ENCODE measurements around the gene FAM221A.

The FAM221A gene

DNA sequence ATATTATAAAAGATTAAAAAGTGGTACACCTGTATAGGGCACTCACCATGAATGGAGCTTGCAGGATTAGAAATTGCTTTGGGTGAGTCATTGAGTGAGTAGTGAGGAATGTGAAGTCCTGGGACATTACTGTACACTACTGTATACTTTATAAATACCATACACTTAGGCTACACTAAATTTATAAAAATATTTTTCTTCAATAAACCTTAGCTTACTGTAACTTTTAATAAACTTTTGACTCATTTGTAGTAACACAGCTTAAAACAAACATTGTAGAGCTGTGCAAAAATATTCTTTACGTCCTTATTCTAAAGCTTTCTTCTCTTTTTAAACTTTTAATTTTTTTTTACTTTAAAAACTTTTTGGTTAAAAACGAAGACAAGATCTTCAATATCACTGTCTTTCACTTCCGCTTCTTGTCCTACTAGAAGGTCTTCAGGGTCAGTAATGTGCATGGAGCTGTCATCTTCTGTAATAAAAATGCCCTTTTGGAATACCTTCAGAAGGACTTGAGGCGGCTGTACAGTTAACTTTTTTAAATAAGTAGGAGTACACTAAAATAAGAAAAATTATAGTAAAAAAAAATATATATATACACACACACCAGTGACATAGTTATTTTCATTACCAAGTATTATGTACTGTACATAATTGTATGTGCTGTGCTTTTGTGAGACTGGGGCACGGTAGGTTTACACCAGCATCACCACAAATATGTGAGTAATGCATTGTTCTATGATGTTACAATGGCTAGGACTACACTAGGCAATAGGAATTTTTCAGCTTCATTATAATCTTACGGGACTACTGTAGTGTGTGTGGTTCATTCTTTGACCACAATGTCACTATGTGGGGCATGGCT, 33.5 kb downstream of the FAM221A start:
- no peak for TF ChIP-seq ELF4 (IDR thresholded peaks at IDR 0.05)
- TF ChIP-seq, protein P1, sequence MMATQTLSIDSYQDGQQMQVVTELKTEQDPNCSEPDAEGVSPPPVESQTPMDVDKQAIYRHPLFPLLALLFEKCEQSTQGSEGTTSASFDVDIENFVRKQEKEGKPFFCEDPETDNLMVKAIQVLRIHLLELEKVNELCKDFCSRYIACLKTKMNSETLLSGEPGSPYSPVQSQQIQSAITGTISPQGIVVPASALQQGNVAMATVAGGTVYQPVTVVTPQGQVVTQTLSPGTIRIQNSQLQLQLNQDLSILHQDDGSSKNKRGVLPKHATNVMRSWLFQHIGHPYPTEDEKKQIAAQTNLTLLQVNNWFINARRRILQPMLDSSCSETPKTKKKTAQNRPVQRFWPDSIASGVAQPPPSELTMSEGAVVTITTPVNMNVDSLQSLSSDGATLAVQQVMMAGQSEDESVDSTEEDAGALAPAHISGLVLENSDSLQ (IDR thresholded peaks at IDR 0.05): no peak
- TF ChIP-seq BHLHE40 (IDR thresholded peaks at IDR 0.05; ENCODE audit: borderline replicate concordance): no peak
- no peak for TF ChIP-seq TARDBP (IDR thresholded peaks at IDR 0.05)
- no peak for TF ChIP-seq FOXA1 (IDR thresholded peaks at IDR 0.05)
- TF ChIP-seq SUZ12 (IDR thresholded peaks at IDR 0.05): no peak
- no peak for TF ChIP-seq L3MBTL2 (conservative IDR thresholded peaks at IDR 0.05)
- no peak for TF ChIP-seq ARNT (IDR thresholded peaks at IDR 0.05)
- TF ChIP-seq SP1 (IDR thresholded peaks at IDR 0.05): no peak
- no peak for TF ChIP-seq CTBP1 (IDR thresholded peaks at IDR 0.05; ENCODE audit: borderline replicate concordance)
- no peak for TF ChIP-seq FOXM1 (IDR thresholded peaks at IDR 0.05; ENCODE audit: borderline replicate concordance)
- no peak for TF ChIP-seq ZNF384 (IDR thresholded peaks at IDR 0.05)
- no peak for TF ChIP-seq HDGF (IDR thresholded peaks at IDR 0.05; ENCODE audit: borderline replicate concordance)
- TF ChIP-seq LEF1 (IDR thresholded peaks at IDR 0.05; ENCODE audit: borderline replicate concordance): no peak
- no peak for TF ChIP-seq NFRKB (IDR thresholded peaks at IDR 0.05)
- ChIA-PET POLR2A (no interaction called here), CTCF (interaction anchor here (0.6 to 1.6 kb wide), 3 partner anchors 143 to 441 kb away, joined by 3 to 4 read pairs (median 3); no protein-coding TSS in a partner anchor)
- DNase-seq (ENCODE audit: extremely low spot score): no peak

DNA sequence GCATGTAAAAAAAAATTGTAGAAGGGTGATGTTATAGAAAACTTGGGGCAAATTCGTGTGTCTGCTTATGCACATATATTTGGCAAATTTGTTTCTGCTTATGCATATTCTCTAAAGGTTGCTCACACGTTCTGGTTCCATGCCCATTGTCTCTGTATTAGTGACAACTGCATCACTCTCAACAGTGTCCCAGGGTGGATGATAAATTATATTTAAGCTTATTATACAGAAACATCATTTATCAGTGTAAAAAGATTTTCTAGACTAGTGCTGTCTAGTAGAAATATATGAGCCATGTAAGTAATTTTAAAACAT, 34.1 kb downstream of the FAM221A start:
- TF ChIP-seq, protein P1 (IDR thresholded peaks at IDR 0.05): no peak
- TF ChIP-seq SUZ12 (IDR thresholded peaks at IDR 0.05) (no peak), L3MBTL2 (conservative IDR thresholded peaks at IDR 0.05) (no peak), ELF4 (IDR thresholded peaks at IDR 0.05) (no peak), FOXK2 (IDR thresholded peaks at IDR 0.05) (no peak), HDGF (IDR thresholded peaks at IDR 0.05; ENCODE audit: borderline replicate concordance) (no peak), BHLHE40 (IDR thresholded peaks at IDR 0.05; ENCODE audit: borderline replicate concordance) (no peak), FOXM1 (IDR thresholded peaks at IDR 0.05; ENCODE audit: borderline replicate concordance) (no peak), ZNF384 (IDR thresholded peaks at IDR 0.05) (no peak), LEF1 (IDR thresholded peaks at IDR 0.05; ENCODE audit: borderline replicate concordance) (no peak), FOXA1 (IDR thresholded peaks at IDR 0.05) (no peak), SP1 (IDR thresholded peaks at IDR 0.05) (no peak), NFRKB (IDR thresholded peaks at IDR 0.05) (no peak), CTBP1 (IDR thresholded peaks at IDR 0.05; ENCODE audit: borderline replicate concordance) (no peak), TARDBP (IDR thresholded peaks at IDR 0.05) (no peak), ARNT (IDR thresholded peaks at IDR 0.05) (no peak)
- no peak for DNase-seq (ENCODE audit: extremely low spot score)
- CTCF ChIA-PET: interaction anchor here (0.7 kb wide), 1 partner anchor 615 kb away, joined by 7 read pairs; no protein-coding TSS in a partner anchor
- POLR2A ChIA-PET: no interaction called here

DNA sequence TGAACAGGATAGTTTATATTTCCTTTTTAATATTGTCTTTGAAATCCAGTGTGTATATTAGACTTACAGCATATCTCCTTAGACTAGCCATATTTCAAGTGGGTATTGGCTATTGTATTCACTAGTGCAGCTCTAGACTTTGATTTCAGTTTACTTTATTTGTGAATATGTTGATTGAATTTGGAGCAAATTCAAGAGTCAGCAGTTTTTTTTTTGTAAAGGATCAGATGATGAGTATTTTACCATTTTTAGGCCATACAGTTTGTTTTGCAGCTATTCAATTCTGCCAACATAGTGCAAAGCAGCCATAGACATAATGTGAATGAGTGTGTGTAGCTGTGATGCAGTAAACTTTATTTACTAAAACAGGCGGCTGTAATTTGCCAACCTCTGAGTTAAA, 34.6 kb downstream of the FAM221A start:
- no peak for DNase-seq (ENCODE audit: extremely low spot score)
- TF ChIP-seq FOXM1 (IDR thresholded peaks at IDR 0.05; ENCODE audit: borderline replicate concordance) (no peak), ARNT (IDR thresholded peaks at IDR 0.05) (no peak), LEF1 (IDR thresholded peaks at IDR 0.05; ENCODE audit: borderline replicate concordance) (no peak), TARDBP (IDR thresholded peaks at IDR 0.05) (no peak), L3MBTL2 (conservative IDR thresholded peaks at IDR 0.05) (no peak), CTBP1 (IDR thresholded peaks at IDR 0.05; ENCODE audit: borderline replicate concordance) (no peak), BHLHE40 (IDR thresholded peaks at IDR 0.05; ENCODE audit: borderline replicate concordance) (no peak), FOXK2 (IDR thresholded peaks at IDR 0.05) (no peak), FOXA1 (IDR thresholded peaks at IDR 0.05) (no peak), ZNF384 (IDR thresholded peaks at IDR 0.05) (no peak), NFRKB (IDR thresholded peaks at IDR 0.05) (no peak), HDGF (IDR thresholded peaks at IDR 0.05; ENCODE audit: borderline replicate concordance) (no peak), ELF4 (IDR thresholded peaks at IDR 0.05) (no peak), SP1 (IDR thresholded peaks at IDR 0.05) (no peak), SUZ12 (IDR thresholded peaks at IDR 0.05) (no peak)
- TF ChIP-seq, protein P1 (IDR thresholded peaks at IDR 0.05): no peak
- ChIA-PET CTCF (interaction anchor here (0.7 kb wide), 1 partner anchor 616 kb away, joined by 7 read pairs; no protein-coding TSS in a partner anchor), POLR2A (no interaction called here)

DNA sequence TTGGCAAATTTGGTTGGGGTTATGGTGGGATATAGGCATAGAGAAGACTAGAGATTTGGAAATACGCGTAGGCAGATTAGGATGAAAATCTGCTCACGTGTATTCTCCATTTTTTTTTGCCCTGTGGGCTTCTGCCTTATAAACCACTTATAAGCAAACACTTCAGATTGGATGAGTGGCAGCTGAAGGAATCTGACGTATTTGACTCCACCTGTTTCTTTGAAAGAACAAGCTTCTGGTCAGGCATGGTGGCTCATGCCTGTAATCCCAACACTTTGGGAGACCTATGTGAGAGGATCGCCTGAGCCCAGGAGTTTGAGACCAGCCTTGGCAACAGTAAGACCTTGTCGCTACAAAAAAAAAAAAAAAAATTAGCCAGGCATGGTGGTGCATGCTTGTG, 35.1 kb downstream of the FAM221A start:
- POLR2A ChIA-PET: no interaction called here
- no peak for DNase-seq (ENCODE audit: extremely low spot score)
- TF ChIP-seq, protein P1 (IDR thresholded peaks at IDR 0.05): no peak
- TF ChIP-seq ZNF384 (IDR thresholded peaks at IDR 0.05): no peak
- TF ChIP-seq FOXK2 (IDR thresholded peaks at IDR 0.05): no peak
- TF ChIP-seq NFRKB (IDR thresholded peaks at IDR 0.05): no peak
- TF ChIP-seq ARNT (IDR thresholded peaks at IDR 0.05): no peak
- no peak for TF ChIP-seq LEF1 (IDR thresholded peaks at IDR 0.05; ENCODE audit: borderline replicate concordance)
- no peak for TF ChIP-seq ELF4 (IDR thresholded peaks at IDR 0.05)
- no peak for TF ChIP-seq FOXM1 (IDR thresholded peaks at IDR 0.05; ENCODE audit: borderline replicate concordance)
- no peak for TF ChIP-seq SP1 (IDR thresholded peaks at IDR 0.05)
- TF ChIP-seq FOXA1 (IDR thresholded peaks at IDR 0.05): no peak
- CTCF ChIA-PET: interaction anchor here (0.9 kb wide), 1 partner anchor 30 kb away, joined by 6 read pairs; no protein-coding TSS in a partner anchor

DNA sequence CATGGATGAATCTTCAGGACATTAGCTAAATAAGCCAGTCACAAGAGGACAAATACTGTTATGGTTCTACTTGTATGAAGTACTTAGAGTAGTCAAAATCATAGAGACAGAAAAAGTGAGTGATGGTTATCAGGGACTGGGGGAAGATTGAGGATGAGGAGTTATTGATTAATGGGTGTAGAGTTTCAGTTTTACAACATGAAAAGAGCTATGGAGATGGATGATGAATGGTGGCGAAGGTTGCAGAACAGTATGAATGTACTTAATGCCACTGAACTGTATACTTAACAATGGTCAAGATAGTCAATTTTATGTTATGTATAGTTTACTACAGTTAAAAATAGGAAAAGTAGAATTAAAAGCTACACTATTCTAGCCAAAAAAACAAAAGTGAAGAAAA, 37.8 kb downstream of the FAM221A start:
- CTCF ChIA-PET: interaction anchor here (1.3 kb wide), 1 partner anchor 171 kb away, joined by 3 read pairs; no protein-coding TSS in a partner anchor
- DNase-seq (ENCODE audit: extremely low spot score): no peak
- POLR2A ChIA-PET: no interaction called here
- TF ChIP-seq TARDBP (IDR thresholded peaks at IDR 0.05) (no peak), NFRKB (IDR thresholded peaks at IDR 0.05) (no peak), HDGF (IDR thresholded peaks at IDR 0.05; ENCODE audit: borderline replicate concordance) (no peak), FOXM1 (IDR thresholded peaks at IDR 0.05; ENCODE audit: borderline replicate concordance) (no peak), L3MBTL2 (conservative IDR thresholded peaks at IDR 0.05) (no peak)
- TF ChIP-seq, protein P1 (IDR thresholded peaks at IDR 0.05): no peak
